Peyer's patch (tissue), 4 donors: ENCODE measurements around the gene CD200R1L.

ENCODE experiments used
- POLR2A ChIP-seq, 2 donors: fragments of 450-650 bp; IDR thresholded peaks; one replicate each; pipeline ENCODE4 v1.5.1; 2017; ENCODE audit warnings: antibody characterized with exemption in 2 of 2, mild to moderate bottlenecking in 2 of 2, moderate library complexity in 2 of 2
- TF ChIP-seq, protein P1 (sequence below), 6 experiments: fragments of 450-650 bp in 4 of 6; fragments of 200-600 bp in 2 of 6; sonication (generic) in 1 of 6; IDR thresholded peaks; one replicate each; pipeline ENCODE4 v1.5.1; 2017 to 2019; ENCODE audit warnings: antibody characterized with exemption in 6 of 6, mild to moderate bottlenecking in 3 of 6, moderate library complexity in 1 of 6

DNA sequence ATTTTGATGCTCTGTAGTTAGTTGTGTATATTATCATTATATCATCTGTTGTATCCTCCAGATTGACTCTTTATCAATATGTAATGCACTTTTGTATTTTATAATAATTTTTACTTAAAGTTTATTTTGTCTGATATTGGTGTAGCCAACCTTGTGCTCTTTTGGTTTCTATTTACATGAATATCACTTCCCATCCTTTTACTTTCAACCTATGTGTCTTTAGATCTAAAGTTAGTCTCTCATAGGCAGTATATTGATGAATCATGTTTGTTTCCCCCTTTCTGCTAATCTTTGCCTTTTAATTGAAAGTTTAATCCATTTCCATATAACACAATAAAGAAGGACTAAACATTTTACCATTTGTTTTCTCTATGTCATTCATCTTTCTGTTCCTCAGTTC is 28.1 kb upstream of the CD200R1L start:
- no peak for TF ChIP-seq POLR2A (IDR thresholded peaks at IDR 0.05)
- TF ChIP-seq, protein P1, sequence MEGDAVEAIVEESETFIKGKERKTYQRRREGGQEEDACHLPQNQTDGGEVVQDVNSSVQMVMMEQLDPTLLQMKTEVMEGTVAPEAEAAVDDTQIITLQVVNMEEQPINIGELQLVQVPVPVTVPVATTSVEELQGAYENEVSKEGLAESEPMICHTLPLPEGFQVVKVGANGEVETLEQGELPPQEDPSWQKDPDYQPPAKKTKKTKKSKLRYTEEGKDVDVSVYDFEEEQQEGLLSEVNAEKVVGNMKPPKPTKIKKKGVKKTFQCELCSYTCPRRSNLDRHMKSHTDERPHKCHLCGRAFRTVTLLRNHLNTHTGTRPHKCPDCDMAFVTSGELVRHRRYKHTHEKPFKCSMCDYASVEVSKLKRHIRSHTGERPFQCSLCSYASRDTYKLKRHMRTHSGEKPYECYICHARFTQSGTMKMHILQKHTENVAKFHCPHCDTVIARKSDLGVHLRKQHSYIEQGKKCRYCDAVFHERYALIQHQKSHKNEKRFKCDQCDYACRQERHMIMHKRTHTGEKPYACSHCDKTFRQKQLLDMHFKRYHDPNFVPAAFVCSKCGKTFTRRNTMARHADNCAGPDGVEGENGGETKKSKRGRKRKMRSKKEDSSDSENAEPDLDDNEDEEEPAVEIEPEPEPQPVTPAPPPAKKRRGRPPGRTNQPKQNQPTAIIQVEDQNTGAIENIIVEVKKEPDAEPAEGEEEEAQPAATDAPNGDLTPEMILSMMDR (IDR thresholded peaks at IDR 0.05): no peak
